ENCODE results near the gene KRT84. TPM values are rescaled to one million over a fixed set of nuclear protein-coding genes. Genes with fewer than 3 reads are reported as not detected.

Gene KRT84
- total RNA-seq, 1 experiment from 2014 or later = not detected

DNA sequence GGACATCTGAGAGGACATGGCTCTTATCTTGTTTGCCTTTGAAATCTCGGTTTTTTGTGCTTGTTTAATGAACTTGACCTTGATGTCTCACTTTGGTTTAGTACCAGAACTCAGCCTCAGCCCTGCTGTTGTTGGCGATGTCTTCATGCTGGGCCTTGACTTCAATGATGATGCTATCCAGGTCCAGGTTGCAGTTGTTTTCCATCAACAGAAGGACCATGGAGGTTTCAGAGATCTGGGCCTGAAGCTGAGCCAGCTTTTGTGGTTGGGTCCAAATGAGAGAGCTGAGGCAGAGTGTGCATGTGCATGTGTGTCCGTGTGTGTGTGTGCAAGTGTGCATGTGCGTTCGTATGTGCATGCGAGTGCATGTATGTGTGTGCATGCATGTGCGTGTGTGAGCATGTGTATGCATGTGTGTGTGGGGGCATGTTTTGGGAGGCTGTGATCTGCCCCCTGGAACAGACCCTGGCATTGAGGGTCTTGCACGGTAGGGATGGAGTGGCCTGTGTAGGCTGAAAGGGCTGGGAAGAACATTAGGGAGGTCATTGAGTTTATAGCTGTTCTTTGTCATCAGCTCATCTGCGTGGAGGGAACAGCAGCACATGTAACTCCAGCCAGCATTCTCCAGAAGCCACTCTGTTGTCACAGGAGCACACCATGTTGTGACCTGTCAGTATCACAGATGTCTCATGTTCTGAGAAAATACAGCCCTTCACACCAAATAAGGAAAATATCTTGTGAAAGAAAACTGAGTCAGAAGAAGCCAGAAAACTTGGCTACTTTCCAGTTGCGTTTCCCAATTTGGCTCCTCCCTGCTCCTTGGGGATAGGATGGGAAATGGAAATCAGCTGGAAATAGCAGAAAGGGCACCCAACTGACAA, 30.7 kb upstream of the KRT84 start:
- H3K9me3 ChIP-seq (ENCODE audit: control insufficient read depth in 1 of 2, insufficient read depth in 1 of 2, low read depth in 1 of 2, low read length in 2 of 2) = no peaks in the 10 kb centered on the region

DNA sequence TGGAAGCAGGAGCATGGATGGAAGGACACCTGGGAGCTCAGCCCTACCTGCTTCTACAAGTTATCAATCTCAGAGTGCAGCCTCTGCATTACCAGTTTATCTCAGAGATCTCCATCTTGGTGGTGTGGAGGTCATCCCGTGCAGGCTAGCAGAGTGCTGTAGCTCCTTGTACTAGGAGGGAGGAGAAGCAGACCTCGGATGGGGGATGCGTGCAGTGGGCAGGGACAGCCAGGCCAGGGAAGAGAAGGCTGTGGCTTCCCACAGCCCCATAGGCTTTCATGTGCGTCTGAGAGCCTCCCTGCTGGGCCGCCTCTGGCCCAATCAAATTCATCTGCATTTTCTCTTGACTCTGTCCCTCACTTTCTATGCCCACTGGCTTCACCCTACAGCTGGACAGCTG, 29.5 kb upstream of the KRT84 start:
- ATAC-seq = no peak
- DNase-seq (ENCODE audit: low read depth, low spot score) = no peak
- no TSS peak for BruUV-seq (replicated peaks)
- no peak overlapping the region for H3K4me2 ChIP-seq (ENCODE audit: low read length)
- H3K36me3 ChIP-seq (ENCODE audit: control insufficient read depth in 1 of 2, insufficient read depth in 2 of 2, low read length in 2 of 2) = no peaks in the 10 kb centered on the region
- CTCF ChIA-PET = no interaction called here
- no peaks in the 10 kb centered on the region for H3K9me3 ChIP-seq (ENCODE audit: control insufficient read depth in 1 of 2, insufficient read depth in 1 of 2, low read depth in 1 of 2, low read length in 2 of 2)
- H3K4me1 ChIP-seq (ENCODE audit: control insufficient read depth in 1 of 2, insufficient read depth in 2 of 2, low read length in 2 of 2) = peaks cover 0 to 18% of the 10 kb centered on the region in 2 experiments; a peak in 1 of 4 replicates
- no peaks in the 10 kb centered on the region for H4K20me1 ChIP-seq (ENCODE audit: insufficient read depth)
- H2AFZ ChIP-seq (ENCODE audit: low read depth, low read length, poor library complexity, severe bottlenecking) = no peak overlapping the region
- H3K27me3 ChIP-seq (ENCODE audit: insufficient read depth, low read length) = no peaks in the 10 kb centered on the region
- TF ChIP-seq, protein P1, sequence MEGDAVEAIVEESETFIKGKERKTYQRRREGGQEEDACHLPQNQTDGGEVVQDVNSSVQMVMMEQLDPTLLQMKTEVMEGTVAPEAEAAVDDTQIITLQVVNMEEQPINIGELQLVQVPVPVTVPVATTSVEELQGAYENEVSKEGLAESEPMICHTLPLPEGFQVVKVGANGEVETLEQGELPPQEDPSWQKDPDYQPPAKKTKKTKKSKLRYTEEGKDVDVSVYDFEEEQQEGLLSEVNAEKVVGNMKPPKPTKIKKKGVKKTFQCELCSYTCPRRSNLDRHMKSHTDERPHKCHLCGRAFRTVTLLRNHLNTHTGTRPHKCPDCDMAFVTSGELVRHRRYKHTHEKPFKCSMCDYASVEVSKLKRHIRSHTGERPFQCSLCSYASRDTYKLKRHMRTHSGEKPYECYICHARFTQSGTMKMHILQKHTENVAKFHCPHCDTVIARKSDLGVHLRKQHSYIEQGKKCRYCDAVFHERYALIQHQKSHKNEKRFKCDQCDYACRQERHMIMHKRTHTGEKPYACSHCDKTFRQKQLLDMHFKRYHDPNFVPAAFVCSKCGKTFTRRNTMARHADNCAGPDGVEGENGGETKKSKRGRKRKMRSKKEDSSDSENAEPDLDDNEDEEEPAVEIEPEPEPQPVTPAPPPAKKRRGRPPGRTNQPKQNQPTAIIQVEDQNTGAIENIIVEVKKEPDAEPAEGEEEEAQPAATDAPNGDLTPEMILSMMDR (IDR thresholded peaks at IDR 0.05 in 2 of 3, conservative IDR thresholded peaks at IDR 0.05 in 1 of 3; ENCODE audit: borderline replicate concordance in 1 of 3, insufficient read depth in 1 of 3, low read depth in 2 of 3, low read length in 2 of 3) = no peak
- TF ChIP-seq EZH2 (IDR thresholded peaks at IDR 0.05) = no peak
- TF ChIP-seq, protein P2, sequence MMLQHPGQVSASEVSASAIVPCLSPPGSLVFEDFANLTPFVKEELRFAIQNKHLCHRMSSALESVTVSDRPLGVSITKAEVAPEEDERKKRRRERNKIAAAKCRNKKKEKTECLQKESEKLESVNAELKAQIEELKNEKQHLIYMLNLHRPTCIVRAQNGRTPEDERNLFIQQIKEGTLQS (IDR thresholded peaks at IDR 0.05) = no peak
- TF ChIP-seq RAD21 (IDR thresholded peaks at IDR 0.05; ENCODE audit: low read depth) = no peak
- POLR2A ChIA-PET = no interaction called here
- no peak overlapping the region for H3K9ac ChIP-seq (ENCODE audit: low read length)
- H3K79me2 ChIP-seq (ENCODE audit: insufficient read depth, low read length) = no peaks in the 10 kb centered on the region
- intact Hi-C loops (cut with micrococcal nuclease) = no loop called here
- RAD21 ChIA-PET (ENCODE audit: low non-redundant PET in 1 of 2, low total read pairs in 2 of 2, uncharacterized antibody in 2 of 2, unreplicated experiment in 2 of 2) = no interaction called here
- no peaks in the 10 kb centered on the region for H3K9me2 ChIP-seq (ENCODE audit: insufficient read depth)
- no peak overlapping the region for H3K4me3 ChIP-seq (replicated peaks in 1 of 2; ENCODE audit: low read depth in 1 of 2, low read length in 2 of 2)
- no peak overlapping the region for H3K27ac ChIP-seq (ENCODE audit: low read depth, low read length)

More for the DNA sequence above, 30.7 kb upstream of the KRT84 start:
- no peaks in the 10 kb centered on the region for H4K20me1 ChIP-seq (ENCODE audit: insufficient read depth)
- no peak for DNase-seq (ENCODE audit: low read depth, low spot score)
- no peak overlapping the region for H2AFZ ChIP-seq (ENCODE audit: low read depth, low read length, poor library complexity, severe bottlenecking)
- H3K27me3 ChIP-seq (ENCODE audit: insufficient read depth, low read length) = no peaks in the 10 kb centered on the region
- no peaks in the 10 kb centered on the region for H3K9me2 ChIP-seq (ENCODE audit: insufficient read depth)
- no TSS peak for BruUV-seq (replicated peaks)
- ChIA-PET CTCF (interaction anchor here (0.9 kb wide), 1 partner anchor 20 kb away, joined by 5 read pairs; no protein-coding TSS in a partner anchor), RAD21 (ENCODE audit: low non-redundant PET in 1 of 2, low total read pairs in 2 of 2, uncharacterized antibody in 2 of 2, unreplicated experiment in 2 of 2) (no interaction called here), POLR2A (no interaction called here)
- peaks cover 0 to 18% of the 10 kb centered on the region in 2 experiments; a peak in 1 of 4 replicates for H3K4me1 ChIP-seq (ENCODE audit: control insufficient read depth in 1 of 2, insufficient read depth in 2 of 2, low read length in 2 of 2)
- intact Hi-C loops (cut with micrococcal nuclease) = no loop called here
- no peak for TF ChIP-seq POLR2AphosphoS5 (IDR thresholded peaks at IDR 0.05; ENCODE audit: low read depth, low read length)
- TF ChIP-seq SRF (IDR thresholded peaks at IDR 0.05; ENCODE audit: low read depth) = peak; percentile 27; the same call in 1 of the 2 replicates
- peak; percentile 24; the same call in 1 of the 2 replicates for TF ChIP-seq CEBPB (IDR thresholded peaks at IDR 0.05; ENCODE audit: low read depth)
- ATAC-seq = no peak
- no peak overlapping the region for H3K4me2 ChIP-seq (ENCODE audit: low read length)
- no peak overlapping the region for H3K4me3 ChIP-seq (replicated peaks in 1 of 2; ENCODE audit: low read depth in 1 of 2, low read length in 2 of 2)
- no peak overlapping the region for H3K9ac ChIP-seq (ENCODE audit: low read length)
- no peak overlapping the region for H3K27ac ChIP-seq (ENCODE audit: low read depth, low read length)
- H3K36me3 ChIP-seq (ENCODE audit: control insufficient read depth in 1 of 2, insufficient read depth in 2 of 2, low read length in 2 of 2) = no peaks in the 10 kb centered on the region
- H3K79me2 ChIP-seq (ENCODE audit: insufficient read depth, low read length) = no peaks in the 10 kb centered on the region

Data from HCT116 (cell line).